HG02938 (cell line): ENCODE data around the gene EID1.
A peak's percentile ranks its signal among the peaks of the same experiment; 100 is the strongest.
"Not testable (repeated sequence)": the region's sequence is repeated elsewhere in the genome, so short reads cannot be mapped to it uniquely, and the experiment has no call there.

ENCODE experiments used
- ATAC-seq: cut with Tn5 transposase; IDR thresholded peaks from one replicate; pipeline ENCODE4 v1.9.1; 2021; ENCODE audit warnings: mild to moderate bottlenecking, moderate library complexity; ENCODE audit not compliant: unreplicated experiment

EID1 gene, protein sequence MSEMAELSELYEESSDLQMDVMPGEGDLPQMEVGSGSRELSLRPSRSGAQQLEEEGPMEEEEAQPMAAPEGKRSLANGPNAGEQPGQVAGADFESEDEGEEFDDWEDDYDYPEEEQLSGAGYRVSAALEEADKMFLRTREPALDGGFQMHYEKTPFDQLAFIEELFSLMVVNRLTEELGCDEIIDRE

DNA sequence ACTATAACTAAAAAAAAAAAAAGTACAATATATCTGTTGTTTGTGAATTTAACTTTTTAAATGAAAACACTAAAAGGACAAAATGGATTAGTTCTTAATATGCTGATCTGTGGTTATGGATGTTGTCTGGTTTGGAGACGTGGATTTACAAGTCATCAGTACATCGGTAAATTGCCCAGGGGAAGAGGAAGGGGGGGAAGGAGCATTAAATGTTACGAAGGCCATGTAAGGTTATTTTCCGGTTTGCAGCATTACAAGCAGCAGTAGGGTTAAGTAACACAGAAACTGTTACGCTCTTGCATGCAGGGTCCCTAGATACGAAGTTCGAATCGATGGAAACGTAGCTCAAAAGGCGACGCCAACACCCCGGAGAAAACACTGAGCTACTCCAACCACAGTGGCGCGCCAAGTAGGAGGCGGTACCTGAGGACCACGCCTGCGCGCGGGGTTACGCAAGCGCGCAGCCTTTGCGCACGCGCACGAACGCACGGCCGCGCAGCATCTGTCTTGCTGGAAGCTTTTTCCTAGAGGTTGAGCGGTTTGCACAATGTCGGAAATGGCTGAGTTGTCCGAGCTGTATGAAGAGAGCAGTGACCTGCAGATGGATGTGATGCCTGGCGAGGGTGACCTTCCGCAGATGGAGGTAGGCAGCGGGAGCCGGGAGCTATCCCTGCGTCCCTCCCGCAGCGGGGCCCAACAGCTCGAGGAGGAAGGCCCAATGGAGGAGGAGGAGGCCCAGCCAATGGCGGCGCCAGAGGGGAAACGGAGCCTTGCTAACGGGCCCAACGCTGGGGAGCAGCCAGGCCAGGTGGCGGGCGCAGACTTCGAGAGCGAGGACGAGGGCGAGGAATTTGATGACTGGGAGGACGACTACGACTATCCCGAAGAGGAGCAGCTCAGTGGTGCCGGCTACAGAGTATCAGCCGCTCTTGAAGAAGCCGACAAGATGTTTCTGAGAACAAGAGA, at the start of gene EID1:
TSS of gene EID1 (plus strand) at position 505 of the 966 bp plus-strand sequence. CDS start at position 548, 43 bp downstream.
- peak; percentile 91 for ATAC-seq

DNA sequence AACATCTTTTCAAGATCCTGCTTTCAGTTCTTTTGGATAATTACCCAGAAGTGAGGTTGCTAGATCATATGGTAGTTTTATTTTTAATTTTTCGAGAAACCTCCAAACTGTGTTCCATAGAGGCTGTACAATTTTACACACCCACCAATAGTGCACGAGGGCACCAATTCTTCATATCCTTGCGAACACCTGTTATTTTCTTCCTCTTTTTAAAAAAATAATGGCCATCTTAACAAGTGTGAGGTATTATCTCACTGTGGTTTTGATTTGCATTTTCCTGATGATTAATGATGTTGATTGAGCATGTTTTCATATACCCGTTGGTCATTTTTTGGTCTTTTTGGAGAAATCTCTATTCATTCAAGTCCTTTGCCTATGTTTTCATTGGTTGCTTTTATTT, 49.5 kb upstream of the EID1 start:
- no peak for ATAC-seq

DNA sequence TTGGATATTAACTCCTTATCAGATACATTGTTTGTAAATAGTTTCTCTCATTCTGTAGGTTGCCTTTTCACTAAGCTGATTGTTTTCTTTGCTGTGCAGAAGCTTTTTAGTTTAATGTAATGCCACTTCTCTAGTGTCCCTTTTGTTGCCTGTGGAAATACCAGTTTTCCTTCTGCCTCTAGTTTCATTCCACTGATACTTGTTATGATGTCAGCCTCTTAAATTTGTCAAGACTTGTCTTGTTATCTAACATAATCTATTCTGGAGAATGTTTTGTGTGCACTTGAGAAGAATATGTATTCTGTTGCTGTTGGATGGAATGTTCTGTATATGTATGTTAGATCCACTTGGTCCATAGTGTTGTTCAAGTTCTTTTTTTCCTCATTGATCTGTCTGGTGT, 49.0 kb upstream of the EID1 start:
- no peak for ATAC-seq

DNA sequence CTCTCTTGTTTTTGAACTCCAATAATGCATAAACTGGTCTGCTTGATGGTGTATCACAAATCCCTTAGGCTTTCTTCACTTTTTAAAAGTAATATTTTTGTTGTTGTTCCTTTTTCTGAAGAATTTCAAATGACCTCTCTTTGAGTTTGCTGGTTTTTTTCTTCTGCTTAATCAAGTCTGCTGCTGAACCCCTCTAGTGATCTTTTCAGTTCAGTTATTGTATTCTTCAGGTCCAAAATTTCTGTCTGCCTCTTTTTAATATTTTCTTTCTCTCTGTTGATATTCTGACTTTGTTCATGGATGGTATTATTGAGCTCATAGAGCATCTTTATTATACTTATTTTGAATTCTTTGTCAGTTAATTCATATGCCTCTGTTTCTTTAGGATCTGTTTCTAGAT, 45.3 kb upstream of the EID1 start:
- ATAC-seq: no peak

DNA sequence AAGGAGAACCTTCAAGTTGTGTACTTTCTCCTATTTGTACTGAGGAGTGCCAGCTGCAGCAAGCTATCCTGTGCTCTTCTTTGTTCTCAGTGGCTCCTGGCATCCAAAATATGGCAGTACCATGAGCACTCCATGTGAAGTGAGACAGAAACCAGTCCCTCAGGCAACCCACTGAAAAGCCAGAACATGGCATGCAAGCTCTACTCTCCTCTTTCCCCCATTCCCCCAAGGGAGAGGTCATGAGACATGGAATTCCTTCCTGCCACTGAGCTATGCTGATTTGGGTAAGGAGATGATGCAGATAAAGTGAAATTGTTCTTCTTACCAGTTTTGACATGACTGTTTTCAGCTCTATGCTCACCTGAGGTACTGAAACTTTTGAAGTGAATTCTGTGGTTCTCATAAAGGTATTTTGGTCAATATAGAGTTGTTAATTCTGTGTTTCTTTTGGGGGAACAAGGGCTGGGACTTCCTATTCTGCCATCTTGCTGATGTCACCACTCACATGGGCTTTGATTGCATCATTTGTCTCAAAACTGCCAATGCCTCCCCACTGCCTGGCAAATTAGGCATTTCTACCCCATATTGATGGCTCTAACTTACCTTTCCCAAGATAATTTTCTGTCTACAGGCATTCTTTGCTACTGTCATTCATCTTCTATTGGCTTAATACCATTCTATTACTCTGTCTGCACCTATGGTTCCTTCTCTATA, 44.3 kb upstream of the EID1 start:
- ATAC-seq: no peak

DNA sequence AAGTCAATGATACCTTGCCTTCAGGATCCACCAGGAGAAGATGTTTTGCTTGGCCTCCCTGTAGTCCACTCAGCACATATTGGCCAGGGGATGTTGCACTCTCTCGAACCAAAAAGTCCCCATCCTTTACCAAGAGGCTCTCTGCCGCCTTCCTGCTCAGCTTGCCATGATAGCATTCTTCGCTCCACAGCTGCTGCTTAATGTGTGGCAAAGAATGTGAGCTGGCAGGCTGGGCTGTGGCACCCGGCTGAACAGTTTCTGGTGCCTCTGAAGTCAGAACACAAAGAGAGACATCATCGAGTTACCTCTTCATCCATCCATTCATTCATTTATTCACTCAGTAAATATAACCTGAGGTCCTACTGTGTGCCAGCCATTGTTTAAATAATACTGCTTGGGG, 43.2 kb upstream of the EID1 start:
- no peak for ATAC-seq

DNA sequence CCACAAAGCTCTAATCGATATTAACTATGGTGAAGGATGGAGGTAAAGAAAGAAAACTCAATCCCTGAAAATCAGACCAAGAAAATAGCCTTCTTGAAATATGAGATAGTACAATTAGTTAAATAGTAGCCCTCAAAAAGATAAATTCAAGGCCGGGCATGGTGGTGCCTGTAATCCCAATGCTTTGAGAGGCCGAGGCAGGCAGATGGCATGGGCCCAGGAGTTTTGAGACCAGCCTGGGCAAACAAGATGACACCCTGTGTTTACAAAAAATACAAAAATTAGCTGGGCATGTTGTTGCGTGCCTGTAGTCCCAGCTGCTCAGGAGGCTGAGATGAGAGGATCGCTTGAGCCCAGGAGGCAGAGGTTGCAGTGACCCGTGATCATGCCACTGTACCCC, 35.4 kb upstream of the EID1 start:
- no peak for ATAC-seq

DNA sequence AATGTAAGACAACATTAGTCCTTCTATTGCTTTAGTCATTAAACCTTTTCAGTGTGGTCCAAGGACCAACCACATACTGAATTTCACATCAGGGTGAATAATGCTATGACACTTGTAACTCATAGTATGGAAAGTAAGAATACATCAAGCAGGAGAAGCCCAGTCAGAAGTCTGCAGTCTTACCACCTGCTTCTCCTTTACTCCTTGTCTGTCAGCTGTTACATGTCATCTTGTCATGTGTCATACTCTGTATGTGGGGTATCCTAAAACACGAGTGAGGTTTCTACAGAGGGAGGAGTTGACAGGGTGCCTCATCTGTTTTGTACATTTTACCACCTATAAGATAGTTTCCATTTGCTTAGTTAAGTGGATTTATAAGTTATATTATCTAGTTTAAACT, 32.8 kb upstream of the EID1 start:
- no peak for ATAC-seq

DNA sequence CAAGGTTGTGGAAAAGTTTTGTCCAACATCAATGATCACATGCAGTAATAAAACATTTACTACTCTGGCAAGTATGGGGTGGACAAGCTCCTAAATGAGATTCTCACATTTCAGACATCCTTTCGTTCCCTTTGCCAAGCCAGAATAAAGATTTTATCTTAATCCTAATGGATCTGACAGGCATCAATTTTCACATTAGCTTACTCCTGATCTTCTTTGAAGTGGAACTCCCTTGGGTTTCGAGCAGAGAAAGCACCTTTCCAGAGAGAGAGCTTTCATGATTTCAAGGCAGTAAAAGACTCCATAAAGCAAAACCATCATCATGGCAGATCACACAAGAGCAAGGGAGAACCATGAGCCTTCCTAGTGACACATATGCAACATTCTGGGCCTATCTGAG, 27.3 kb upstream of the EID1 start:
- no peak for ATAC-seq

DNA sequence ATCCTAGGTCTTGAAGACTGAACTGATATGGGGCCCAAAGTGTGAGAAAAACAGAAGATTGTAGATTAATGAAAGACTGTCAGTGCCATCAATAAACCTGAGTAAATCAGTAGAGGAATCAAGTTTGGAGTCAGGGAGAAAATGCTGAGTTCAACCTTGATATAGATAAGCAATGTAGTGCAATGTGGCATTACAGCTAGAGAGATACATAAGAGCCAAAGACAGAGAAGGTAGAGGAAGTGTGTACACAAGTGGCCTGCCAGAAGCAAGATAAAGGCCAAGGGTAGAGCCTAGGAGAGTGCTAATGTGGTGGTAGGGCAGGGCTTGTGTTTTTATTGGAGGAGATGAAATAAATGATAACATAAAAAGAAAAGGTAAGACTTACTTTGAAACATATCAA, 26.0 kb upstream of the EID1 start:
- ATAC-seq: no peak

DNA sequence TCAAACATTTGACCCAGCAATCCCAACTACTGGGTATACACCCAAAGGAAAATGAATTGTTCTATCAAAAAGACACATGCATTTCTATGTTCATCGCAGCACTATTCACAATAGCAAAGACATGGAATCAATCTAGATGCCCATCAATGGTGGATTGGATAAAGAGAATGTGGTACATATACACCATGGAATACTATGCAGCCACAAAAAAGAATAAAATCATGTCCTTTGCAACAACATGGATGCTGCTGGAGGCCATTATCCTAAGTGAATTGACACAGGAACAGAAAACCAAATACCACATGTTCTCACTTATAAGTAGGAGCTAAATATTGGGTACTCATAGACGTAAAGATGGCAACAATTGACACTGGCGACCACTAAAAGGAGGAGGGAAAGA, 23.5 kb upstream of the EID1 start:
- not testable (repeated sequence) for ATAC-seq

DNA sequence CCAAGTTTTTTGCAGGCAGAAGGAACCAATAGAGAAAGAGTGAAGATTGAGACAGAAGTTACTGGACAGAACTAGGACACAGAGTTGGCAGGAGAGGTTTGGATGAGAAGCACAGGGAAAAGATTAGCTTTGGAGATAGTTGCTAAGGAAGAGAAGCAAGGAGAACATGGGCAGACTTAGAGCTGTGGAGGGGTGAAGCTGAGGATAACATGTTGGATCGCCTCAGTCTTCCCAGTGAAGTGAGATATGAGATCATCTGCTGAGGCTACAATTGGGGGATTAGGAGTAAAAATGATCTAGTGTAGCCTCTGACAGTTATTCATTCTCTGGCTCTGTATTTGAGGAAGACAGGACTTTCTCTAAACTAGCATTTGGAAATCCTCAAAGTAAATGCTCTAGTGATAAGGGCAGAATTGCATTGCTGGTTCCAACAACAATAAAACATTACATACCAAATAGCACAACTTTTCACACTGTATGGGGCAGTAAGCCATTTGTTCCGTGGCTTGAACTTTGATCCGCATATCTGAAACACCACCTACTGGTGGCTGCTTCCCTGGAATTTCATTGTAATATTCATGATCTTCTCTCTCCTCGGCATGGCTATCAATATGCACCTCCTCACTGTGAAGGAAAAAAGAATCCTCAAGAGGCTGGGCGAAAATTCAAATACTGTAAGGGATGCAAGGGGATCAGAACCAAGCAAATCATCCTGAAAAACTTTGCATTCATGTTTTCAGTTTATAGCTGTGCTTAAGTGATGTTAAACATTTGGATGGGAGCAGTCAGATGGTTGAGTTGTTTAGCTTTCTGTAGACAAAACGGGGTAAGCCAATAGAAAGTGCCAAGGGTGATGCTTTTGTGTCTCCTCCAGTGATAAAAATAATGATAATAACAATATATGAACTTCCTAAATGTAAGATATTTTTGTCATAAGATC, 22.2 kb upstream of the EID1 start:
- ATAC-seq: no peak

DNA sequence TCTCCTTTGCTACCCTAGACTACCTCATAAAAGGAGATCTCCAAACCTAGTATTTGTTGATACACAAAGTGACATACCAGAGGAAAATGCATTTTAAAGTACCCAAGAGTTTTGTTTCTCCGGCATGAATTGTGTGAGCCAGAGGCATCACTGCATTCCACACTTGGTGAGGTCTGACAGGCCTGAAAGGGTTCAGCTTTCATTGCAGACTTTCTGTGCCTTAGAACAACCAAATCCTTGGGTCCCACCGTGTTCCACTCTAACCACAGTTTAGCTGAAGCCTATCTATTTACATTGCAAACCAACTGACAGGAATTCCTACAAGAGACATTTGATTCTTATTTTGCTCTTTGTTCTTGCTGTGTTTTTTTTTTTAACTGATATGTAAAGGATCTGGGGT, 21.0 kb upstream of the EID1 start:
- ATAC-seq: no peak

DNA sequence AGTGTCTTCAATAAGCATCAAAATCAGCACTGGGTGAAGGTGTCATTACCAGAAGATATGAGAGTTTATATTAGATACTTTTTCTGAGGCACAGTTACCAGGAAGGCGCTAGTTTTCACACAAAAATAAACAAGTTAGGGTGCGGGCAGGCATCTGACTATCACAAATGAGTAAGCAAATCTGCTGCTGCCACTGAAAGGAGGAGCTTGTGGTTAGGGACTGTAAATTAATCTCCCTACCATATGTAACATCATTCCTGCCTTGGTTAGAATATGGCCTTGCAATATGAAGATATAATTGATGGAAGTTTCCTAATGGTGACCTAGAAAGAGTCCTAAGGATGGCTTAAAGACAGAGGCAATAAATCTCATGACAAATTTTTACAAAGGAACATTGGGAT, 19.5 kb upstream of the EID1 start:
- ATAC-seq: no peak

DNA sequence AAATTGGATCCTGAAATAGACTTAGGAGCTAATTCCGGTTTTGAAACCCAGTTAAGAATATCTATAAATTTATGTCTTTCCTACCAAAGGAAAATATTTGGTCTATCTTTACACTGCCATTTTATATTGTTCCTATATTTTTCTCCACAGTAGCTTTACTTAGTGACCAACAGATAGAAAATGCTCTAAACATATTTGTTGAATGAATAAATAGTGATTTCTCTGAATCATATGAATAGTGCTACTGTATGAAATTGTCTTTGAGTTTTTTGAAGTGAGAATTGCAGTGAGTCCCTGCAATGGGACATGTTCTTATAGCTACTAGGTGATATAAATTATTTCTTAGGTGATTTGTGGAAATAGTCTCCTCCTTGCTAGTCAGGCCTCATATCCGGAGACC, 18.5 kb upstream of the EID1 start:
- ATAC-seq: no peak

DNA sequence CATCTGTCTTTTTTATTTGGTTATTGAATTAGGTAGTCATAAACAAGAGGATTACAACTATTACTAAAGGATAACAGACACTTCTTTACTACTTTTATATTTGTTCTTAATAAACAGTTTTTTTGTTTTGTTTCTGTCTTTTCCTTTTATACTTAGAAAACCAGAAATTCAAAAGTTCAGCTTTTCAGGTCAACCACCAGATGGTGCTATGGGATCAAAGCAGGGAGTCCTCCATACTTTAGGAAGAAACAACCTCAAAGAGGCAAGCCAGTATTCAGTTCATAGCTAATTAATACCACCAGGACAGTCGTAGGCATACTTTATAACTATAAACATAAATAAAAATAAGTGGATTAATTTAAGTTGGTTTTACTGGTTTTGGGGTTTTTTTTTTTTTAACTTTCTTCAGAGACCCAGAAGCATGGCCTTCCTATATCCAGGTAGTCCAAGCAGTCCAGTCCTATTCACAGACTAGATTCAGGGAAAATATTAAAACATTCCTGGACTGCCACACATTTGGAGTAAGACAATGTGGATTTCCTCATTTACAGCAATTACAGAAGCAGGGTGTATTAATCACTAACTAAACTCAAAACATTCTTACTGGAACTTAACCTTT, 16.0 kb upstream of the EID1 start:
- peak; percentile 53 for ATAC-seq

DNA sequence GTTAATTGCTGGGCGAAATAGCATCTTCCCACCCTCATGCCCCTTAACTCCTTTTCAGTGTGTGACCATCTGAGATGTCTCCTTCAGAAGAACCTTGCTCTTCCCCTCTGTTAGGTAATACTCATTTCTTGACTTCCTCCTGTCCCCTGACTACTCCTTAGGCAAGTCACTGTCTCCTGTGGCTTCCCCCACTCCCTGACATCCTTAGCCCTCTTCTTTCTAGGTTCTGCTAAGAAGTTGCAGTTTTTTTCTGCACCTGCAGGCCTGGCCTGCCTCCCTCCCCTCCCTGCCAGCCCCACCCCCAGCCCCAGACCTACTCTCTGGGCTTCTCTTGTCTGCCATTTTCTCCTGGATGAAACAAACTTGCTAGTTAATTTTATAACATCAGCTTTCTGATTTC, 15.2 kb upstream of the EID1 start:
- no peak for ATAC-seq

DNA sequence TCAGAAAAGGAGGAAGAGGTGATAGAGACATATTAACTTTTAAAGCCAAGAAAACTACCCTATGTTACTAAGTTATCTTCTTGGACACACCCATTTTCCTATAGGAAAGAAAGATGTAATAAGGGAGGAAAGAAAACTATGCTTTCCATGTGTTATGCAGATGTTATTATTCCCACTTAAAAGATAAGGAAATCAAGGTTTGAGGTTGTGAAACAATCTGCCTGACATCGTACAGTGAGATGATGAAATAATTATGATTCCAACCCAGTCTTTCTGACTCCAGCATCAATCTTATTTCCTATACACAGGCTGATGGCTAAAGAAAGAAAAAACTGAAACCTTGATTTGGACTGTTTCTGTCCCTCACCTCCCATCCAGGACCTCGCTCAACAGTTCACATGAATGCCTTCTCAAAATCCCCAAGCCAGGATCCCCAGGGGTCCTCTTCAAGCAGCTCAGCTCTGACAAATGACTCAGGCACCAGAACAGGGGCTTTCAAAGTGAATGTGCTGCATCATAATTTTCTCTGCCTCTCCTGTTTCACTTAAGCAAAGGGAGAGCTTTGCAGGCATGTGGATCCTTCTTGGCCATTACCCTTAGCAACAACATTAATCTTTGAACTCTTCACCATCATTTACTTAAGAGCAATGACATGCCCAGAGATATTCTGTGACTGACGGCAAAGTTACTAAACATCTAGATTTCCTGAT, 12.4 kb upstream of the EID1 start:
- ATAC-seq: no peak

DNA sequence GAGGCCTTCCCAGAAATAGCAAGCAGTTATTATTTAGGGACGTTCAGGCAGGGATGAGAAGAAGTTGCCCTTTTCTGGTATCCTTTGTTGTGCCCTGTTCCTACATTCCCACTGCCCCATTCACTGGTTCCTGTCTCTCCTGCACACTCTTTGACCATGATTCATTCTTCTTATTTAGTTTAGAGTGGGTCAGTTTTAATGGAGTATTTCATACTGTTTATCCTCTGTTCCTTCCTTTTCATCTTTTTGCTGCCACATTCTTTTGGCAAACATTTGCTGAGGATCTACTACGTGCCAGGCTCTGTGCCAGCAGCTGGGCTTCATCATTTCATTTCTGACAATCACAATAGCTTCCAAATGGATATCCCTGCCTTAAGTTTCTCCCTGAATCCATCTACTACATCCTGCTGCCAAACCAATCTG, 11.8 kb upstream of the EID1 start:
- no peak for ATAC-seq

DNA sequence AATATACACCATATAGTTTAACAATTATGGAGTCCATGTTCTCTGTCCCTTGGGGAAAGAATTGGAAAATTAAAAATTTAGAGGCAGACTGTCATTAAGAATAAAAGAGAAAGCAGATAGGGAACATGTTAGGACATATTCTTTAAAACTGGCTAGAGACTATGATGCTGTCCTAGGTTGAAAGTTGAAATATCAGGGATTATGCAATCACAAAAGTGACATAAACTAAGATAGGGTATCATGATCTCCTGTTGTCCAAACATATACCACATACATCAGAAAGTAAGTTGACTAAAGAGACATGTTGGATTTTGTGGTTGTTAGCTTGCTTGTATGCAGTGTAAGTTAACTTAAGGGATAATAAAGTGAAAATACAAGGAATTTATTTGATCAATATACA, 9.9 kb upstream of the EID1 start:
- ATAC-seq: no peak
